ENCODE data around the gene GOLGA8B.
"Not testable (repeated sequence)": the region's sequence is repeated elsewhere in the genome, so short reads cannot be mapped to it uniquely, and the experiment has no call there.

Gene GOLGA8B

DNA sequence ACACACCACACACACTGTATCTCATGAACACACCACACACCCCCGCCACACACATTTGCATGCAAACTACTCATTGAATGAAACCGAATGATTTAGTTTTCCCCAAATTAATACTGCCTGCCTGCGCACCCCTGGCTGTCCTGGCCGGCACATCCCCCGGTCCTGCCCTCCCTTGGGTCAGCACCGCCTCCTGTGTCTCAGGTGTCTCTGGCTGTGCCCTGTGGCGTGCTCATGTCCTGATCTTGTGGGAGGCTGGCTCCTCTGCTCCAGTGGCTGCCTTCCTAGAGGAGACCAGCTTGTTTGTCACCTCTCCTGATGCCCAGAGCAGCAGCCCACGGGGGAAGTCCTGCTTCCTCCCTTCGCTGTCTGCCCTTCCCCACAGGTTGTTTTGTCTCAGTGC, 28.7 kb downstream of the GOLGA8B start:
- not testable (repeated sequence) for DNase-seq

DNA sequence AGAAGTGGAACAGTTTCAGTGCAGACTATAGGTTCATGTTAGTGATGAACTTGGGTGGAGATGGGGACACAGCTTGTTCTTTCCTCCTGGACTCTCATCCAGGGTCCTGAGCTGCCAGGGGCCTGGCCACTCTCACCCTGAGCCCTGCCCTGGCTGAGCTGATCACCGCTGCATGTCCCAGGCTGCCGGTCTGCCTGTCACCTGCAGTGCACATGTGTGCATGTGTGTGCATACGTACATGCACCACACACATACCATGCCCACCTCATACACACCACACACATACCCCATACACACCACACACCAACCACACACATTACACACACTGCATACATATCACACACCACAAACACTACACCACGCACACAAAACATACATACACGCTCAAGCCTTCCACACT, 29.3 kb downstream of the GOLGA8B start:
- not testable (repeated sequence) for DNase-seq

- DNase-seq = not testable (repeated sequence)
Observed at GRCh38 chr15:34550129-34550528, 33.3 kb downstream of the GOLGA8B start.

- not testable (repeated sequence) for DNase-seq
Observed at GRCh38 chr15:34549381-34549809, 34.1 kb downstream of the GOLGA8B start.

- not testable (repeated sequence) for DNase-seq
Observed at GRCh38 chr15:34543860-34544649, 39.4 kb downstream of the GOLGA8B start.

GRCh38 chr15:34535857-34536256, 47.6 kb downstream of the GOLGA8B start:
- DNase-seq = not testable (repeated sequence)

Measured in bone marrow (tissue), 2 donors.